Pulmonary artery endothelial cell (primary cell): ENCODE data around the gene IGSF21. TPM values are rescaled to one million over a fixed set of nuclear protein-coding genes. Genes with fewer than 3 reads are reported as not detected.

Source experiments
- DNase-seq: peaks from one replicate; pipeline ENCODE4 v3.0.0-alpha.2; 2011; ENCODE audit warnings: low read depth, low spot score
- total RNA-seq: library from RNA; depleted of rRNA; stranded (reverse); fragments of >200 nt; gene quantifications from 2 replicates; pipeline ENCODE4 v1.2.3, GENCODE V29; 2014

The IGSF21 gene
- total RNA-seq, 1 donor from 2014 or later: not detected

DNA sequence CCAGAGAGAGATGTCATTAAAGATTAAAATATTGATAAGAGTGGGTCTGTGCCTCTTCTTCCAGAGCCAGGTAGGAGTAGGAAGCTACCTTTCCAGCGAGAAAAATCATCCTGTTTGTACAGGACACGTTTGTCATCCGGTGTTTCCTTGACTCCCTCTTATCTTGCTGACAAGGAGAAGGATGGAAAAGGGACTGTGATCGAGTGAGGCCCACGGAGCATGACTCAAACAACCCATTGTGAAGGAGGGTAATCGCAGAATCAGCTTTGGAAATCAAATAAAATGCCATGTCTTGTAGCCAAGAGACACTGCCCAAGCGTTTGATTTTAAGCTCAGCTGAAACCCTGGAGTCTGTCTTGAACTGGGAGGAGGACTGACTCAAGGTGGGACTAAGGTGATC, 97.7 kb downstream of the IGSF21 start:
- DNase-seq: no peak

DNA sequence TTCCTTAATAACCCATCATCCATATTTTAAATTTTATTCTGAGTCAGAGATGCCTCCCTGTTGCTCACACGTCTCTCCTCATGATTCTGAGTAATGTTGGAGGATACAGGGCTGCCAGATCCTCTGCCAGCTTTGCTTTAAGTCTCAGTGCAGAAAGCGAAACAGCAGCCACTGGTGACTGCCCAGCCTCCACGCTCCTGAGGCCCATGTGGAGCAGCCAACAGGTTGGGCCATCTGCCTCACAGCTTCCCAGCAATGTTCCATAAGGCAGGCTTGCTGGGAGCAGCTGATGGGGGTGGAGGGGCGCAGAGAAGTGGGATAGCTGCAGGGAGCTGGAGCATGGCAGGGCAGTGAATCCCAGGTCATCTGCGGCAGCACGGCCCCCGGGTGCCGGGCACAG, 104.2 kb downstream of the IGSF21 start:
- DNase-seq: no peak

DNA sequence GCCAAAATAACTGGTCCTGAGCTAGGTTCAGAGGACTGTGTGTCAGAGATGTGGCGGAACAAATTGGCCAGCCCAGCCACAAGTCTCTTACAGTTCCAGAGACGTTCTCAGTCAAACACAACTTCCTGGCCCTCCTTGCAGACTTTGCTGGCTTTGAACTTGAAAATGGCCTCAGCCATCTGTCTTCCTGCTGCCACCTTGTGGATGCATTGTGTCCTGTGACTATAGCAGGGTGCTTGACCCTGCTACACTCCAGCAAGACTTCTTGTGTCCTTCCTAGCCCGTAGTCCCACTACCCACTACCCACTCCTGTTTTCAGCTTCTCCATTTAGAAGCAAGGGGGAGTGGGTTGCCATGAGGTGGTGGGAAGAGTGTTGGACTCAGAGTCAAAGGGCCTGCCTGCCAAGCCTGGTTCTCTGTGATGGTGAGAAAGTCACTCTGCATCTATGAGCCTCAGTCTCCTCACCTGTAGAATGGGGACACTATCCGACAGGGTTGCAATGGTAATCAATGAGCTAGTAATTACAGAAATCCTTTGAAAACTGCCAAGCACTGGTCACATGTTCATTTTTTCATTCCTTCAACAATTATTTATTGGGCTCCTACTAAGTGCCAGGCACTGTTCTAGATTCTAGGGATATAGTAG, 109.9 kb downstream of the IGSF21 start:
- DNase-seq: no peak

DNA sequence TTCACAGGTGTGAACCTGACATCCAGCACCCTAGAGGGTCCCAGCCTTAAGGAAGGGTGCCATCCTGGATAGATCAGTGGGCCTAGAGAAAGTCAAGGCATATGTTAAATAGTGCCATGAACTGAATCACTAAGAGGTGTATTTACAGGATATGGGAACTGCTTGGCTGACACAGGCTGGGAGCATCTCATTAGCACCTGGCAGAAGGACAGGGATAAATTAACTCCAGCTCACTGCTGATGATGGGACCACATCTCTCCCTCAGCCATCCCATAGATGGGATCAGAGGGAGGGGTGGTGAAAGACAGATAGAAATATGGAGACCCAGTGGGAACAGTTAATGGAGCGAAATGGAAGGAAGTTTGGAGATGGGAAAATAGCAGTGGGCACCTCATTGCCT, 122.0 kb downstream of the IGSF21 start:
- no peak for DNase-seq

DNA sequence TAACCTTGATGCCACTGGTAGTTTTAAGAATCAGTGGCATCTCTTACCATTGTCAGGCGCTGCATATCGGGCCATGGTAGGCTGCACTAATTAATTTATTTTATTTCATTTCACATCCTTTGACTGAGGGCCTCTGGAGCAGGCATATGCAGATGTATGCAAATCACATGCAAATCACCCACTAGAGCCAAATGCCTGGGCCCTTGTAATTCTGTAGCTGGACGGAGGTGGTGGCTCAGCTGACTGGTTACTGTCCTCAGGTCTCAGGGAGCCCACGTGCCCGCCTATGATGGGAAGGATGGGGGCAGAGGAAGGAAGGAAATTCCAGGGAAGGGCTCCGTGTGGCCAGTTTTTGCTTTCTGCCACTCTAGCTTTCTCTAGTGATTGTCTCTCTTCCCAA, 122.7 kb downstream of the IGSF21 start:
- DNase-seq: no peak

DNA sequence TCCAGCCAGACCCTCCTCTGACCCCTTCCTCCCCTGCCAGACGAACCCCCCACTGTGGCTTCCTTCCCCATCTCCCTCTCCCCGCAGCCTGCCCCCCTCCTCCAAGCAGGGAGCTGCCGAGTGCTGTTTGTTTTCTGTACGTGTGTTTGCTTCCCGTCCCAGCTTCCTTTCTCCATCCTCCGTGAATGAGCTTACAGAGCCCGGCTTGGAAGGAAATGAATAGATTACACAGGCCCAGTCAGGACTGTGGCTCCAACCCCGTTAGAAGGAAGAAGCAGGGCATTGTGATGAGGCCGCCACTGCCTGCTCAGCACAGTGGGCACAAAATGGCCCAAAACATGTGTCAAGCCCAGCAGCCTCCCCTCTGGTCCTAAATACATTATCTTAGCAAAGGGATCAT, 123.2 kb downstream of the IGSF21 start:
- no peak for DNase-seq

DNA sequence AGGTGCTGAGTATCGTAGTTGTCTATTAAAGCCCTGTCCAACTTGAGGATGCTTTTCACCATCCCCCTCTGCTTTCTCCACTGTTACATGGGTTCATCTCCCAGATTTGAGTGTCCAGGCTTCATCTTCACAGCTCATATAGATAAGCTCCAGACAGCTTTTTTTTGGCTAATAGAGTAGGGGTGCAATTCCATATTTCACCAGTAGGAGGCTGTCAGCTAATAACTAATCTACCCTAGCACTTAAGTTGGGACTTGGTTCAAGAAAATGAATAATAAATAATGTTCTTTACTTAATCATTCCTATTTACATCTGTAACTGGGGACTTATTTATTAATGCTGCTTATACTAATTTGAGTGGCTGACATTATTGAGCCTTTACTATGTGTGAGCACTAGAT, 124.5 kb downstream of the IGSF21 start:
- no peak for DNase-seq

DNA sequence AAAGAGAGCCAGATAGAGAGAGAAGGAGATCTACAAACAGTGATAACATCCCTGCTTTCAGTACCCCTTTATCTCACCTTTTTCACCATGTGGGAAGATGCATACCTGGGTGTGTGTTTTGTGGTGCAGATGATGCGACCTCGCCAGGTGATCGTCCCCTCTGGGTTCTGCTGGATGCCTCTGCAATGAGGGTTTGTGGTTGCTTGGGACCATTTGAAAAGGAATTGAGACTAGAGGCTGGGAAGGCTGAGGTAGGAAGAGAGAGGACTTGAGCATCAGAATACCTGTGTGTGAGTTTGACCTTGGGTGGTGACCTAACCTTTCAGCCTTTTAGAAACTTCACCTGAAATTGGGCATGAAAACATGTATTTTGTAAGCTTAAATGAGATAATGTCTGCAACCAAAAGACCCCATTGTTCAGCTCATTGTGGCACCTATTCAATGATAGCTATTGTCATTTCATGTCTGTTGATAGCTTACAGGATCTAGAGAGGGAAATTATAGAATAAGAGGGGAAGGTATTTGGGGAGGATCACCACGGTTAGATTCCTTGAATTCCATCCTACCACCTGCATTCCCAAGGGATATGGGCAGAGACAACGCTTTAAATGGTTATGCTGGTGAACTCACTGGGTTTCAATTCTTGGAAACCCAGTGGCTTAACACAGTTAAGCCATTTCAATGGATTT, 125.7 kb downstream of the IGSF21 start:
- no peak for DNase-seq

DNA sequence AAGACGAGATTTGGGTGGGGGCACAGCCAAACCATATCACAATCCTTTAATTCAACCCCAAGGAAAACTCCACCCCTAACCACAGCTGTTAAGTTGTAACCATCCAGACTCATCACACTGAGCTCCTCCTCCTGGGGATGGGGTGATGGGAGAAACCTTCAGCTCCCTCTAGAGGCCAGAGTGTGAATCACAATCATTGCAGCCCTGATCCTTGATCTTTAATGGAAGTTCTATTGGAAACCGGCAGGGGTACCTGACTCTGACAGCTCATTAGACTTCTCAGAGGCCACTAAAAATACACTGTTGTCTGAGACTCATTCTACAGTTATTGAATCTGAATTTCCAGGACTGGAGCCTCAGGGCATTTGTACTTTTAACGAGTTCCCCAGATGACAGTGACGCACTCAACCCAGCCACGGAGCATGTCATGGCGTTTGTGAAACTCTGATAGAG, 127.2 kb downstream of the IGSF21 start:
- DNase-seq: no peak

DNA sequence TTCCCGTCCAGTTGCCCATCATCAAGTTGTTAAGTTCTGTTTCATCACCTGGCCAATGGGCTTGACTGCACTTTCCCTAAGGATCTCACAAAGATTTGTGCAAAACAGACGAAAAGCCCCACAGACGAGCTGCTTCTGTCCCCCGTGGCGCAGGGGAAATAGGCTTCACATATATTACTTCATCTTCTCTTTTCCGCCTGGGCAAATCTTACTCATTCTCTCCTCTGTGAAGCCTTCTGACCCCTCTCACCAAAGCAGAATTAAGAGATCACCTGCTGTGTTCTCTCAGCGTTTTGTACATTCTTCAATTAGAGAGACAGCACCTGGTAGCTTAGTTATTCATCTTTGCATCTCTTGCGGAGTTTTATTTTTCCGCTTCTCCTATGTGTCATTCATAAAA, 129.8 kb downstream of the IGSF21 start:
- DNase-seq: no peak

DNA sequence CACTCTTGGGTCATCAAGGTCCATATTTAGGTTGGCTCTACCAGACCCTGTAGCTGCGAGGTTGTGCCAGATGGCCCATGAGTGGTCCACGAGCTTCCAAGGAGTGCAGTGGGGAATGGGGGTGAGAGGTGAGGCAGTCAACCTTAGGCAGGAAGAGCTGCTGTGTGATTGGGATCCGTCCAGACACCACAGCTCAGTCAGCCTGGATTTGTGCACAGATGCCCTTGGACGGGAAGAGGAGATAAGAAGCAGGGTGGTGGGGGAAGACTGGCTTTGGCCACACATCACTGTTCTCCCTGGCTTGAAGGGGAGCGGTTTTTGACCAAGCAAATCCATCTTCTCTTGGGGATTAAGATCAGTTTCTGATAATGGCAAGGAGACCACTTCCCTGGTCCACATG, 130.6 kb downstream of the IGSF21 start:
- DNase-seq: no peak

DNA sequence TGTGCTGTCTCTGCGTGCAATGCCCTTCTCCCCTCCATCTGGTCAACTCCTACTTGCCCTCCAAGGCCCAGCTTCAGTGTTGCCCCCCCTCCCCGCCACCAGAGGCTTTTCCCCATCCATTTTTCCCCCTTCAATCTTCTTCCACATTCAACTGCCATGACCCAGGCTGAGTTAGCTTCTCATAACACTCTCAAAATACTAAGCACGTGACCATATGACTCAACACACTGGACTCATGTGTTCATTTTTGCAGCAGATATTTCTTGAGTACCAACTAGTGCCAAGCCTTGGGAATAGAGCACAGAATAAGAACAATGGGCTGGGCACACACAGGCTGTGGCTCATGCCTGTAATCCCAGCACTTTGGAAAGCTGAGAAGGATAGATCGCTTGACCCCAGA, 132.1 kb downstream of the IGSF21 start:
- DNase-seq: no peak

DNA sequence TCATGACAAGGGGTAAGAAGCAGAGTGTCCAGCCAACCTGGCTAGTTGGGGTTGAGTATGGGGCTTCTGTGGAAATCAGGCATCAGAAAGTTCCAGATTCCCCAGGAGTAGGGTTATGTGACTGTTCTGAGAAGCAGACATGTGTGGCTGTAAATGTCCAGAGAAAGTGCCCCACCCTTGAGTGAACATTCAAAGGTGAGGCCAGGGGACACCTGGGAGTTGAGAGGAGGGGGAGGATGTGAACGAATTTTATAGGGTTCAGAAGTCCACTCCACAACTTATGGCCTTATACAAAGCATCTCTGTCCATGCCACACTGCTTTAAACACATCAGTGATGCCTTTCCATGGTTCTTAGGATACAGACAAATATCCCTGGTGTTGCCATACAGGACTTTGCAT, 133.3 kb downstream of the IGSF21 start:
- DNase-seq: no peak

DNA sequence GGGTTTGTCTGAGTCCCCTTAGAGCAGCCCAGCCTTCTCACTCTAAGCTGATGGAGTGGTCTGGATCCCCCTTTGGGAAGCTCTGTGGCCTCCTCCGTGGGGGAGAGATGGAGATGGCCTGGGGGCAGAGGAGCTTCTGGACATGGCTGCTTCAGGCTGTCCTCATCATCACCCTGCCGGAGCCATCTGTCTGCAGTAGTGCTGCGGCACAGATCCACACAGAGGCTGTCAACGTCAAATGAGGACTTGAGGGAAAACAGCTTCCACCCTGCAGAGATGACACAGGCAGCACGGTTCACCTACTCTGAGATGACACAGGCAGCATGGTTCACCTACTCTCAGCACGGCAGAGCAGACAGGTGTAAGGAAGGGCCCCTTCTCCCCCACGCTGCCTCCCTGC, 134.3 kb downstream of the IGSF21 start:
- no peak for DNase-seq

DNA sequence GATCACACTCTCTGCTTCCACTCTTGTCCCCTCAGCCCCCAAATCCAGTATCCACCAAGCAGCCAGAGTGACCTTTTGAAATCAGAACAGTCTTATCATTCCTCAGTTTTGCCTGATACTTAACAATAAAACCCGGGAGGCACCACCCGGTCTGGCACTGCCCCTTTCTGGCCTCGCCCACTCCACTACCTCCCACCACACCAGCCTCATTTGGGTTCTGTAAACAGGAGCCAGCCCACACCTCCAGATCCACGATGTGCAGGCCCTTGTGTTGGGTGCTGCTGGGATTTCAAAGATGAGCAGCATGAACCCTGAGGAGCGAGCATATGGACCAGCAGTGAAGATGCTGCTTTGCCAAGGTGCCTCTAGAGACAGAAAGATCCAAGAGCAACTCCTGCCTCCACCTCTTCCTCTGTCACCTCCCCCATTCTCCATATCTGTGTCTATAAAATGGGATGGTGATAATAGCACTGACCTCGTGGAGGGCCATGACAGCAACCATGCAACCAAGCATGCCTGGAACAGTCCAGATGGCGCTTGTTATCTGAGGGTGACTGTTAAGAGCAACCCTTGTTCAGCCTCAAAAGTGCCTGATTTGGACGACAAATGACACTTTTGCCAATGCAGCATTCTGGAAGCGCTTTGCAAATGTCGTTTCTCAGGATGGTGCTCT, 136.0 kb downstream of the IGSF21 start:
- DNase-seq: no peak

DNA sequence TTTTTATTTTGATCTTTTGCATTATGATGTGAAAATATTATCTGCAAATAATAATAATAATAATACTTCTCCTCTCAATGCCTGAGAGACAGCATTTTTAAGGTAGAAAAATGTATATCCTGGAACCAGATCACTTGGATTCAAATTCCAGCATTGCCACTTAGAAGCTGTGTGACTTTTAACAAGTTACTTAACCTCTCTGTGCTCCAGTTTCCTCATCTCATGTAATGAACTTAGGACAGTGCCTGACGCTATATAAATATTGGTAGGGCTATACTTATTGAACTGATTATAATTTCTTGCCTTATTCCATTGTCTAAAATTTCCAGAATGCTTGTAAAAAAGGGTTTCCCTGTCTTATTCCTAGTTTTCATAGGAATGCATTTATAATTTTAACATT, 137.2 kb downstream of the IGSF21 start:
- no peak for DNase-seq

DNA sequence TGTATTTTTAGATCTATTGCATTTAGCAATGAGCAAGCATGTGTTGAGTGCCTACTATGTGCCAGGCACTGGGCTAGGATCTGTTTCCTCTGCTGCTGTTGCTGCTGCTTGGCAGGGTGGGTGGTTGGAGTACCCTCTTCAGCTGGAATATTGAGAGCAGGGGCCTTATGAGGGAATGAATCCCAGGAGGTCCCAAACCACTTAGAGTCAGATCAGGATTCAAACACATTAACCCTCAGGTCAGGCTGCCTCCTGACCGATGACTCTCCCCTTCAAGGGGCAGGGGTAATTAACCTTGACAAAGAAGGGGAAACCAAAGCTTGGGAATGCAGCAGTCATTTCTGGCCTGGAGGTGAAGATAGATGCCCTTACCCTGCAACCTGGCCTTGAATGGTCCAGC, 138.0 kb downstream of the IGSF21 start:
- no peak for DNase-seq

DNA sequence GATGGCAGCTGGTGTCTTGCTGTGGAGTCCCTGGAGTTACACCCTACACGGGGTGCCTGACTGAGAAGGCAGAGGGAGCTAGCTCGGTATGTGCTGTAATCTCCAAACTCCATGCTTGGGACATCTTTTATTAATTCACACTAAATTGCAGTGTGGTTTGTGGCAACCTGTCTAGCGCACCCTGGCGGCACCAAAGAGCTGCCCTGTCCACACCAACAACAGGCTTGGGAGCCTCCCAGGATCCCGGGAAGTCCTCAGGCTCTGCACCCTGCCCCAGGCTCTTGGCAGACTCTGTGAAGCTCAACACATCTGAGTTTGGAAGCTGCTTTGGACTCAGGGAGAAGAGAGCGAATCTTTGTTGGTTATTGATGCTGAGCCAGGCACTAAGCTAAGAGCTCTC, 138.9 kb downstream of the IGSF21 start:
- DNase-seq: no peak

DNA sequence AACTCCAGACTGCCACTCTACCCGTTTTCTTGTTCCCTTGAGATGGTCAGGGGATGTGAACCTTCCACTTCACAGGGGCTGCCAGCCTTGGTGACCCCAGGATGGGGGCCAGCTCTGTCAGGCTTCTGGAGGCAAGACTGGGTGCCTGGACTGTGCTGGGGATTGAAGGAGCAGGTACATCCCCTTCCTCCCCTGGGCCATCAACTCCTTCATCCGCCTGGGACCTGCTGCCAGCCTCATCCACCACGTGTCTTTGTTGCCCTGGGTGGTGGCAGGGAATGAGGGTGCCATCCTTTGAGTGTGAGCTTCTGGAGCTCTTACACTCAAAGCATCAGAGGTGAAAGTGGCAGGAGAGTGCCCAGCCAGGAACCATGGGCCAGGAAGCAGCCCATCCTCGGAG, 139.6 kb downstream of the IGSF21 start:
- DNase-seq: no peak

DNA sequence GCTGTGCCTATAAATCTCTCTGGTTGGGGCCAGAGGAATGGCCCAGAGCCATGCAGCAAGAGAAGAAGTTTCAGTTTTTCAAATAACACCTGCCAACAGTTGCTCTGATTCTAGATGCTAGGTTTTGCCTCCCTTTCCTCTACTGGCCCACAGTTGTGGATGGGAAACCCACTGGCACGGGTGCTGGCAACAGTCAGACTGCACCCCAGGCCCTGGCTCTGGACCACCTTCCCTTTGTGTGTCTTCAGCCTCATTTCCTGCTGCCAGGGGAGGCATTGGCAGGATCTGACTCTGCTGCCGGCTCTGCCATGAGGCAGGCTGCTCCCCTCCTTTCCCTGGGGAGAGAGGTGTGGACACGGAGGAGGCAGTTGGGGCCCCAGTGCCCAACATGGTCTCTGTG, 142.0 kb downstream of the IGSF21 start:
- DNase-seq: no peak

DNA sequence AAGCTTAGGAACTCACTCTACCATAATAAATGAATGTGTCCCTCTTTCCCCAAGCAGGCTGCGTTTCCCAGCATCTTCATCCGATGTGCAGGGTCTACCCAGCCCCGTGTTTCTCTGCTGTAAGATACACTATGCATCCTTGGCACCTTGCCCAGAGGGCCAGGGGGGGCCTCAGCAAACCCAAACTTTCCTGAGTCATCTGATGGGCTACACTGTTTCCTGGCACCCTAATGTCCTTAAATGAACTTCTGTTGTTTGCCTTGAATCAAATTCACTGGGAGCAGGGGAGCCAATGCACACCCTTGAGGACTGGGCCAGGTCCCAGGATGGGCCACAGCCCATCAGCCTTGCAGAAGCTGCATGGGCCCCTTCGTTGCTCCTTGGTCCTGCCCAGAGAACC, 145.5 kb downstream of the IGSF21 start:
- DNase-seq: no peak

DNA sequence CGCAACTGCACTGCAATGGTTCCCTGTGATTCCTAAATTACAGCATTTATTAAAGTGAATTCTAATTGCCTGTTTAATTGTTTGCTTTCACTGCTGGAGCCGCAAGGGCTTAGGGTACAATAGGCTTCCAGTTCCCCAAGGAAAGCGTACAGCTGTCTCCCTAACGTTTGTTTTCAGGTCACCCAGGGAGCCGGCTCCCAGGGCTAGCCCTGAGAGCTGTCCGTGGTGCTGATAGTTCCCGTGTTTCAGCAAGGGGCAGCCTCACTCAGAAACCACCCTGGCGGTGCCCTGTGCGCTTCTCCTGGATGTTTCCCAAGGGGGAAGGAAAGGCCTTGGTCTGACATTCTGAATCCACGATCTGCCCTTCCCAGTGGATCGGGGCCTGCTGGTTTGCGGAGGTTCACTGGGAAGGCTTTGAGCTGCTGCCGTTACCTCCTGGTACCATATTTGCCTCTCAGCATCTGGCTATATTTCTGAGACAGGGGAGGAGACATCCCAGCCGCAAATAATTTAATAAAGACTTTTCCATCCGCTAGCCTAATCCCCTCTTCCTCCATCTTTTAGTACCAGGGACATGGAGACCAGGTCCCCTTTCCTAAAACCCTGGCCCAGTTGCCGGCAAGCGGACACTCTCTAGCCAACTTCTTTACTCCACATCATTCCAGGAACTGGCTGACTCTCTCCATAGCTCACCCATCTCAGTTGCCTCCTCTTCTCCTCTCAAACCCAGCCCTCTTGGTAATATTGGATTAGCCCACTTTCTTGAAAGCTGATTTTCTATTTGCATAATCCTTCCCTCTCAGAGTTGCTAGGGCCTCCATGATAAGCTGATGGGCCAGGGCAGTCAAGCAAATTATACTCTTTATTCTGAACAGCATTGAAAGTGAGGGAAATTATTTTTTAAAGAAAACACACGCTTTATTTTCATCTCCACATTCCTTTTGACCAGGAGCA, 149.0 kb downstream of the IGSF21 start:
- DNase-seq: no peak
